GM19351 (cell line): Measurements from ENCODE around the gene FANCG.
A peak's percentile ranks its signal among the peaks of the same experiment; 100 is the strongest.

Experiments used
- ATAC-seq: cut with Tn5 transposase; IDR thresholded peaks from one replicate; pipeline ENCODE4 v1.9.1; 2021; ENCODE audit warnings: mild to moderate bottlenecking, moderate library complexity; ENCODE audit not compliant: unreplicated experiment

FANCG gene

GRCh38 chr9:35079426-35080341, at the start of gene FANCG:
TSS of gene FANCG (minus strand) at chr9:35079942. CDS start at chr9:35079524, 418 bp downstream.
- peak; percentile 90 for ATAC-seq

- ATAC-seq, result peak; percentile 48
Observed at GRCh38 chr9:35116898-35117551, 37.3 kb upstream of the FANCG start.

GRCh38 chr9:35116539-35116897, 36.8 kb upstream of the FANCG start:
- ATAC-seq, result no peak

GRCh38 chr9:35115680-35116538, 36.2 kb upstream of the FANCG start, which contains the start of gene ATOSB:
TSS of gene ATOSB (minus strand) at chr9:35115862. CDS start at chr9:35108274, 7,588 bp downstream.
- ATAC-seq, result peak; percentile 55

GRCh38 chr9:35114840-35115628, 35.3 kb upstream of the FANCG start:
- no peak for ATAC-seq

GRCh38 chr9:35114113-35114839, 34.5 kb upstream of the FANCG start:
- no peak for ATAC-seq

- ATAC-seq, result no peak
Observed at GRCh38 chr9:35112257-35113020, 32.7 kb upstream of the FANCG start.

- peak; percentile 80 for ATAC-seq
Observed at GRCh38 chr9:35111001-35111933, 31.5 kb upstream of the FANCG start.

- no peak for ATAC-seq
Observed at GRCh38 chr9:35110327-35110761, 30.6 kb upstream of the FANCG start.

- ATAC-seq, result no peak
Observed at GRCh38 chr9:35108946-35109575, 29.3 kb upstream of the FANCG start.

- ATAC-seq, result no peak
Observed at GRCh38 chr9:35108461-35108860, 28.7 kb upstream of the FANCG start.

- no peak for ATAC-seq
Observed at GRCh38 chr9:35107297-35108290, 27.9 kb upstream of the FANCG start.

GRCh38 chr9:35106343-35106730, 26.6 kb upstream of the FANCG start:
- ATAC-seq, result no peak

GRCh38 chr9:35105571-35106342, 26.0 kb upstream of the FANCG start:
- ATAC-seq, result no peak

GRCh38 chr9:35105126-35105525, 25.4 kb upstream of the FANCG start:
- no peak for ATAC-seq
